Loucy (cell line): ENCODE data around the gene SMC3.

ENCODE experiments used
- H2AFZ ChIP-seq: fragments of 200-600 bp; sonication (generic); 2 replicates; pipeline ENCODE4 v1.6.0; 2016; ENCODE audit warnings: antibody characterized with exemption, mild to moderate bottlenecking, low read length, moderate library complexity
- H3F3A ChIP-seq: fragments of 200-600 bp; 2 replicates; pipeline ENCODE4 v1.6.0; 2016; ENCODE audit warnings: antibody characterized with exemption, low read depth, mild to moderate bottlenecking
- H3K27me3 ChIP-seq: fragments of 200-600 bp; sonication (generic); 2 replicates; pipeline ENCODE4 v1.6.1; 2014; ENCODE audit warnings: low read length, mild to moderate bottlenecking; ENCODE audit not compliant: insufficient read depth, poor library complexity, severe bottlenecking
- H3K36me3 ChIP-seq: fragments of 200-600 bp; sonication (generic); 2 replicates; pipeline ENCODE4 v1.6.1; 2016; ENCODE audit warnings: low read length; ENCODE audit not compliant: insufficient read depth
- H3K4me1 ChIP-seq: fragments of 200-600 bp; sonication (generic); 2 replicates; pipeline ENCODE4 v1.5.1; 2014; ENCODE audit warnings: low read length, mild to moderate bottlenecking; ENCODE audit not compliant: insufficient read depth, poor library complexity, severe bottlenecking
- H3K4me2 ChIP-seq: fragments of 200-600 bp; sonication (generic); 2 replicates; pipeline ENCODE4 v1.6.0; 2014; ENCODE audit warnings: antibody characterized with exemption, low read length, low read depth, mild to moderate bottlenecking; ENCODE audit not compliant: poor library complexity, severe bottlenecking
- H3K4me3 ChIP-seq: fragments of 200-600 bp; sonication (generic); 2 replicates; pipeline ENCODE4 v1.5.1; 2014; ENCODE audit warnings: low read length, mild to moderate bottlenecking, mixed read lengths; ENCODE audit not compliant: poor library complexity, severe bottlenecking
- H3K79me2 ChIP-seq: fragments of 200-600 bp; sonication (generic); 2 replicates; pipeline ENCODE4 v1.6.1; 2014; ENCODE audit warnings: low read length; ENCODE audit not compliant: insufficient read depth
- H3K9ac ChIP-seq: fragments of 200-600 bp; sonication (generic); 2 replicates; pipeline ENCODE4 v1.6.0; 2014; ENCODE audit warnings: mild to moderate bottlenecking, low read depth, low read length, moderate library complexity; ENCODE audit not compliant: poor library complexity, severe bottlenecking
- H3K9me2 ChIP-seq: fragments of 200-600 bp; sonication (generic); replicated peaks from 2 replicates; pipeline ENCODE4 v1.6.1; 2016; ENCODE audit warnings: low read depth, low read length, mixed read lengths
- H3K9me3 ChIP-seq: fragments of 200-600 bp; sonication (generic); 2 replicates; pipeline ENCODE4 v1.6.1; 2014; ENCODE audit warnings: mild to moderate bottlenecking, antibody characterized with exemption, low read length, low read depth; ENCODE audit not compliant: insufficient read depth
- H4K20me1 ChIP-seq: fragments of 200-600 bp; sonication (generic); 2 replicates; pipeline ENCODE4 v1.6.0; 2014; ENCODE audit warnings: antibody characterized with exemption, low read length, mild to moderate bottlenecking; ENCODE audit not compliant: insufficient read depth, poor library complexity, severe bottlenecking
- EZH2phosphoT487 ChIP-seq: fragments of 200-600 bp; IDR thresholded peaks from 2 replicates; pipeline ENCODE4 v1.6.1; 2018; ENCODE audit warnings: antibody characterized with exemption, mild to moderate bottlenecking, moderate library complexity, borderline replicate concordance
- TF ChIP-seq, protein P1 (sequence below): fragments of 200-600 bp; sonication (generic); conservative IDR thresholded peaks from 2 replicates; pipeline ENCODE4 v1.5.1; 2014; ENCODE audit warnings: mild to moderate bottlenecking, antibody characterized with exemption, low read length

SMC3 gene

DNA sequence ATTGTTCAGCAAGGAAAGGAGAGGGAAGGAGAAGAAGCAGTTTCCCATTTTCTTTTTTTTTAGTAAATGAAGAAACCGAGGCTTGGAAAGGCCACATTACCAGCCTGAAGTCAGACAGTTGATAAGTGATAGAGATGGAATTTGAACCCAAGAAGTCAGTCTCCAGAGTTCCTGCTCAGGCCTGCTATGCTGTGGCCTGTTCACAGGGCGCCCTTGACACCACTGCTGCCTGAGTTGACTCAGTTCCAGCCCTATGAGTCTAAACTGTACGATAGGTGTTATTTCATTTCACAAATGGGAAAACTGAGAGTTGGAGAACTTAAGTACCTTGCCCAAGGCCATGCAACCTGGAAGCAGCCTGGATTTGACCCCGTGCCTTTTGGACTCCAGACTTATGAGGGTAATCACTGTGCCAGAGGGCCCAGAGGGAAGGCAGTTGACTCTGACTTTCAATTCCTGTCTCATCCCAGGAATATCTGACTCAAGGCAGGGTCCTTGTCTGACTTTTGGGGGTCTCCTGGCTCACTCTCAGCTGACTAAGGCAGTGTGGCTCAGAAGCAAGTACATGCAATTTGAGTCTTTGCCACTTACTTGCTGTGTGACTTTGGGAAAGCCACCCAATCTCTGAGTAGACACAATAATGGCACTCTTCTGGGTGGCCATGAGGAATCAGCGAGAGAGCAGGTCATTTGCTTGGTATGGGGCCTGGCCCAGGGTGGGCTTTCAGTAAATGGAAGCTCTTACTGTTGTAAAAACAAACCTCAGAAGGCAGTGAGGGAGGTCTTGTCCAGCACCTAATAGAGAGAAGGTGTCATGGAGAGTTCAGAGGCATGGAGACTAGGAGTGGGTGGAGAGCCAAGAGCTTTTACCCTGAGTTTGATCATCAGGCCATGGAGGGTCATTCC, 58.7 kb downstream of the SMC3 start:
- Histone ChIP-seq H3K9me3 (no peaks in the 10 kb centered on the region), H3K4me3 (no peak overlapping the region), H3K36me3 (no peaks in the 10 kb centered on the region)

DNA sequence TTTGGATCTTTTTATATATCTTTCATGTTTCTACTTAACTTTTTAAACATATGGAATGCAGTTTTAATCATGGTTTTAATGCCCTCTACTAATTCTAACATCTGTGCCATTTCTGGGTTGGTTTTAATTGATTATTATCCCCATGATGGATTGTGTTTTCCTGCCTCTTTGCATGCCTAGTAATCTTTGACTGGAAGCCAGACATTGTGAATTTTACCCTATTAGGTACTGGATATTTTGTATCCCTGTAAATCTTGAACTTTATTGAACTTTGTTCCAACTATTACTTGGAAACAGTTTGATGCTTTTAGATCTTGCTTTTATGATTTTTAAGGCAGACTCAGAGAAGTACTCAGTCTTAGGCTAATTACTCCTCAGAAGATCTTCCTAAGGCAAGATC, 60.7 kb downstream of the SMC3 start:
- H3K9ac ChIP-seq, result no peak overlapping the region
- no peaks in the 10 kb centered on the region for H4K20me1 ChIP-seq
- no peaks in the 10 kb centered on the region for H3K9me2 ChIP-seq
- H3K4me1 ChIP-seq, result no peaks in the 10 kb centered on the region
- no peaks in the 10 kb centered on the region for H3K79me2 ChIP-seq
- H3K9me3 ChIP-seq, result no peaks in the 10 kb centered on the region
- no peak overlapping the region for H3K4me3 ChIP-seq
- TF ChIP-seq, protein P1, sequence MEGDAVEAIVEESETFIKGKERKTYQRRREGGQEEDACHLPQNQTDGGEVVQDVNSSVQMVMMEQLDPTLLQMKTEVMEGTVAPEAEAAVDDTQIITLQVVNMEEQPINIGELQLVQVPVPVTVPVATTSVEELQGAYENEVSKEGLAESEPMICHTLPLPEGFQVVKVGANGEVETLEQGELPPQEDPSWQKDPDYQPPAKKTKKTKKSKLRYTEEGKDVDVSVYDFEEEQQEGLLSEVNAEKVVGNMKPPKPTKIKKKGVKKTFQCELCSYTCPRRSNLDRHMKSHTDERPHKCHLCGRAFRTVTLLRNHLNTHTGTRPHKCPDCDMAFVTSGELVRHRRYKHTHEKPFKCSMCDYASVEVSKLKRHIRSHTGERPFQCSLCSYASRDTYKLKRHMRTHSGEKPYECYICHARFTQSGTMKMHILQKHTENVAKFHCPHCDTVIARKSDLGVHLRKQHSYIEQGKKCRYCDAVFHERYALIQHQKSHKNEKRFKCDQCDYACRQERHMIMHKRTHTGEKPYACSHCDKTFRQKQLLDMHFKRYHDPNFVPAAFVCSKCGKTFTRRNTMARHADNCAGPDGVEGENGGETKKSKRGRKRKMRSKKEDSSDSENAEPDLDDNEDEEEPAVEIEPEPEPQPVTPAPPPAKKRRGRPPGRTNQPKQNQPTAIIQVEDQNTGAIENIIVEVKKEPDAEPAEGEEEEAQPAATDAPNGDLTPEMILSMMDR, result no peak
- TF ChIP-seq EZH2phosphoT487, result no peak
- no peaks in the 10 kb centered on the region for H3F3A ChIP-seq
- no peak overlapping the region for H3K4me2 ChIP-seq
- H3K27me3 ChIP-seq, result no peaks in the 10 kb centered on the region
- no peak overlapping the region for H2AFZ ChIP-seq
- no peaks in the 10 kb centered on the region for H3K36me3 ChIP-seq

More for the DNA sequence above, 58.7 kb downstream of the SMC3 start:
- Histone ChIP-seq H2AFZ (no peak overlapping the region), H3K27me3 (no peaks in the 10 kb centered on the region), H3K4me2 (no peak overlapping the region), H4K20me1 (no peaks in the 10 kb centered on the region), H3K4me1 (no peaks in the 10 kb centered on the region), H3K9me2 (no peaks in the 10 kb centered on the region), H3K79me2 (no peaks in the 10 kb centered on the region), H3F3A (no peaks in the 10 kb centered on the region), H3K9ac (no peak overlapping the region)
- TF ChIP-seq, protein P1, result no peak
- no peak for TF ChIP-seq EZH2phosphoT487

DNA sequence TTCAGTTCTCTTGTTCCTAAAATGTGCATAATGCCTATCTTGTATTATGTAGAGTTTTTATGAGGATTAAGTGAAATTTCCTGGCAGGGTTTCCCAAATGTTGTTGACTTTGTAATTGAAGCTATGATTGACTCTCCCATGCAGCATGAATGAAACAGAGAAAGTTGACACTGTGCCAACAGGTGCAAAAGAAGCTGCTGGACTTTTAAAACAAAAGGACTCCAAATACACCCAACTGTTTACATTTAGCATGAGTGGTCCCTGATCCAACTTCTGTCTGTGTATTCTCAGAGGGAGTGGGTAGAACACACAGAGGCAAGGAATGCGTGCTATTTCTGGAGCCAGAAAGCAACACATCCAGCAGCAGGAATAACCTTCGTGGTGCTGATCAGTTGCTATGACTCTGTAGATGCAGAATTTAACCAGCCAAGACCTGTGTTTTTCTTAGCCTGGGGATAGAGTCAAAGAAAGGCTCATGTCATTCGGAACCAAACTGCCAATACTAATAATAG, 62.2 kb downstream of the SMC3 start:
- no peaks in the 10 kb centered on the region for H3F3A ChIP-seq
- H3K79me2 ChIP-seq, result no peaks in the 10 kb centered on the region
- H3K9me2 ChIP-seq, result no peaks in the 10 kb centered on the region
- peaks cover 2% of the 10 kb centered on the region for H3K4me1 ChIP-seq
- TF ChIP-seq EZH2phosphoT487, result no peak
- TF ChIP-seq, protein P1, result no peak
- H3K4me3 ChIP-seq, result no peak overlapping the region
- no peak overlapping the region for H3K9ac ChIP-seq
- no peak overlapping the region for H3K4me2 ChIP-seq
- no peak overlapping the region for H2AFZ ChIP-seq
- H3K36me3 ChIP-seq, result no peaks in the 10 kb centered on the region
- H4K20me1 ChIP-seq, result no peaks in the 10 kb centered on the region
- H3K27me3 ChIP-seq, result no peaks in the 10 kb centered on the region
- no peaks in the 10 kb centered on the region for H3K9me3 ChIP-seq
